GM12892 (cell line): ENCODE results near the gene TRPC4.

Experiments
- POLR2A ChIP-seq: IDR thresholded peaks from 2 replicates; pipeline ENCODE4 v1.6.1; 2011; ENCODE audit warnings: low read depth, low read length, control low read depth
- POLR2AphosphoS5 ChIP-seq: IDR thresholded peaks from 2 replicates; pipeline ENCODE4 v1.6.1; 2011; ENCODE audit warnings: low read depth, low read length, control low read depth
- TAF1 ChIP-seq: IDR thresholded peaks from 2 replicates; pipeline ENCODE4 v1.6.1; 2011; ENCODE audit warnings: low read depth, mild to moderate bottlenecking, control low read depth, low read length, borderline replicate concordance

DNA sequence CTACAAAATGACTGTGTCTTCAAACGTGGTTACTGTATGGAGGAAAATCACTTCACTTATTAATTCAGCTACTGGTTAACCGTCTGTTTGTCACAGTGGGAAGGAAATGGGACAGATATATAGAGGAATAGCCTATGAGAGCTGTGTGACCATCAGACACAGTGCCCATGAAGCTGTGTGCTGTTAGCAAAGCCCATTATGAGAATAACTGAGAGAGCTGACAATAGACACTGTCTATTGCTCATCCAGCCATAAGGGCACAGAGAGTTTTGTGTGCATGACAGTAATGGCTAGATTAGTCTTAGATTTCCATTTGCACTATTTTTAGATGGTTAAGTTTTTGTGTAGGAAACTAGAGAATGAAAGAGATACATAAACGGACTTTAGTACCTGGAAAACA, 206.9 kb downstream of the TRPC4 start:
- TF ChIP-seq POLR2A = no peak
- no peak for TF ChIP-seq POLR2AphosphoS5
- TF ChIP-seq TAF1 = no peak
